NCI-H748 (cell line): ENCODE results near the gene VARS2.

ENCODE experiments used
- DNase-seq: peaks from one replicate; lab custom pipeline; 2025; ENCODE audit not compliant: unreplicated experiment; lab: John Stamatoyannopoulos, UW

The VARS2 gene

GRCh38 chr6:30928677-30929076 is 14.6 kb downstream of the VARS2 start:
- DNase-seq: no peak

GRCh38 chr6:30930506-30930905 is 16.5 kb downstream of the VARS2 start:
- no peak for DNase-seq

GRCh38 chr6:30931272-30931671 is 17.2 kb downstream of the VARS2 start:
- no peak for DNase-seq

GRCh38 chr6:30931969-30932645 is 18.1 kb downstream of the VARS2 start, which contains the start of gene SFTA2:
SFTA2 (minus strand) TSS chr6:30932170; CDS start chr6:30932096, 74 bp downstream.
- no peak for DNase-seq

- DNase-seq: no peak
These were observed 18.8 kb downstream of the VARS2 start for GRCh38 chr6:30932665-30933365.

- DNase-seq: peak; percentile 31
These were observed 21.0 kb downstream of the VARS2 start for GRCh38 chr6:30935018-30935417.

- DNase-seq: no peak
These were observed 23.2 kb downstream of the VARS2 start for GRCh38 chr6:30937265-30937664.

GRCh38 chr6:30938730-30939129 is 24.7 kb downstream of the VARS2 start:
- DNase-seq: no peak

- no peak for DNase-seq
These were observed 25.4 kb downstream of the VARS2 start for GRCh38 chr6:30939473-30939872.

- DNase-seq: no peak
These were observed 26.4 kb downstream of the VARS2 start, which contains the start of gene MUCL3 for GRCh38 chr6:30940361-30940986. MUCL3 (plus strand) TSS chr6:30940973; CDS start chr6:30941000, 27 bp downstream.

- no peak for DNase-seq
These were observed 28.5 kb downstream of the VARS2 start for GRCh38 chr6:30942338-30943060.

- DNase-seq: no peak
These were observed 30.0 kb downstream of the VARS2 start for GRCh38 chr6:30944051-30944450.

GRCh38 chr6:30945281-30945680 is 31.2 kb downstream of the VARS2 start:
- no peak for DNase-seq

GRCh38 chr6:30947231-30947630 is 33.2 kb downstream of the VARS2 start:
- DNase-seq: no peak

GRCh38 chr6:30948811-30949210 is 34.8 kb downstream of the VARS2 start:
- no peak for DNase-seq

- no peak for DNase-seq
These were observed 38.0 kb downstream of the VARS2 start for GRCh38 chr6:30951907-30952469.

GRCh38 chr6:30954631-30955366 is 40.8 kb downstream of the VARS2 start:
- DNase-seq: no peak

GRCh38 chr6:30955367-30956042 is 41.5 kb downstream of the VARS2 start:
- peak; percentile 78 for DNase-seq

GRCh38 chr6:30957716-30958115 is 43.7 kb downstream of the VARS2 start:
- no peak for DNase-seq
